CD1c-positive myeloid dendritic cell (primary cell): ENCODE results near the gene ROR1.

Source experiments
- DNase-seq: peaks from one replicate; pipeline ENCODE4 v3.0.0-alpha.2; 2016; ENCODE audit errors: extremely low spot score

ROR1 gene

DNA sequence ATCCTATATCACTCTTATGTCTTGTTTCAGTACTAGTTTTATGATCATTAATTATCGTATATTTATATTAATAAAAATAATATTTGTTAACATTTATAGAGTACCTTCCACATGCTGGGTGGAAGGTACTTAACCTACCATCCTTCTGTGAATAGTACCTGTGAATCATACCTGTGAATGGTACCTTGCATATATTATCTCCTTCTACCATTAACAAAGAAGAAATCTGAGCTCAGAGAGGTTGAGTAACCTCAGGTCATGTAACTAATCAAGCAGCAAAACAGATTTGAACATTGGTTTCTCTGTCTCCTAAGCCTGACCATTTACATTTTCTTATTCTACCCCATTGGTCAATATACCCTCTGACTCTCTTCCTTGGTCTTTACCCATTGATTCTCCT, 255.2 kb downstream of the ROR1 start:
- no peak for DNase-seq

DNA sequence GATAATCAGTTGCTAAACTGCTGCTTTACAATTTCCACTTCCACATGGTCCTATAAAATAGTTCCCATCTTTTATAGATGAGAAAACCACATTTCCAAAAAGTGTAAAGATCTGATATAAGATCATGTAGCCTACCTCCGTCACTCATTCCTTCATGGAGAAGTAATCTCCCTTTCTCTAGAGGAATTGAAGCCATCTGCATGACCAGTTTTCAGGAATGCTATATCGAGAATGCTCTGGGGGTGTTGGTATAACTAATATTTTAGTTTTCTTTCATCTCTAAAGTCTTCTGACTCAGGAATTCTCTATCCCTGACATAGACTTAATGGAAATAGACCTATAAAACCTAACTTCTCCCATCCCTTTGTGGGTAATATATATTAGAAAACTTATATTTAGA, 256.6 kb downstream of the ROR1 start:
- DNase-seq: no peak

DNA sequence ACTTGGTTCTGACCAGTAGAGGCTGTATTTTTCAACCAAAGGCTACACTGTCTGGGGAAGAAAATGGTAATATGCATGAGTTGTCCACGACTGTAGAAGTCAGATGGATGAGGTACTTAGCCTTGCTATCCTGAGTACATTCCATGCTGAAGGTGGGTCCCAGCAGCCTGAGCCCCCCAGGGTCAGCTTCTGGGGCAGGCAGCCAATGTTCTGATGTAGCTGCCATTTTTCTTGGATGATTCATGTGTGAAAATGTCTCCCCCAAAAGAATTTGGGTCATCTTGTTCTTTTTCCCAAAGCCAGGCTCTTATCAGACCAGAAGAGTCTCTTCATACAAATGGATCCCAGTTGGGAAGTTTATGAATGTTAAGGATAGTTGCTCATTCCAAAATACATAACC, 257.4 kb downstream of the ROR1 start:
- no peak for DNase-seq

DNA sequence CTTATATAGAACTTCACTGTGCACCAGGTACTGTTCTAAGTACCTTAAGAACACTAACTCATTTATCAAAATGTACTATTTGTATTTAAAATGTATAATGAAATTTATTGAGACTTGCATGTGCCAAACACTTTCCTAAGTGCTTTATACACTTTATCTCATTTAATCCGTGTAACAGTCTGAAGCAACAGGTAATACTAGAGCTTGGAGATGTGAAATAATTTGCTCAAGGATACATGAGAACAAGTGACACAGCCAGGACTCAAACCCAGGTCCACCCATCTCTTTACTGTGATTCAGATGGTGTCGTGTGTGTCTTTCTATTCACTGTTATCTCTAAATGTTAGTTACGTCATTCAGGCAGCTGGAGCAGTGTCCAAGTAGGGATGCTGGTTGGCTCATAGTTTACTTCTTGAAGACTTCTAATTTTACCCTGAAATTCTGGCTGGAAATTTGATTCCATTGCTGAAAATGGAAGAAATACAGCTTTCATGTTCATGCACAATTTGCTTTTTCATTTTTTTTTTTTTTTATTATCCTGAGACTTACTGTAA, 259.9 kb downstream of the ROR1 start:
- DNase-seq: no peak

DNA sequence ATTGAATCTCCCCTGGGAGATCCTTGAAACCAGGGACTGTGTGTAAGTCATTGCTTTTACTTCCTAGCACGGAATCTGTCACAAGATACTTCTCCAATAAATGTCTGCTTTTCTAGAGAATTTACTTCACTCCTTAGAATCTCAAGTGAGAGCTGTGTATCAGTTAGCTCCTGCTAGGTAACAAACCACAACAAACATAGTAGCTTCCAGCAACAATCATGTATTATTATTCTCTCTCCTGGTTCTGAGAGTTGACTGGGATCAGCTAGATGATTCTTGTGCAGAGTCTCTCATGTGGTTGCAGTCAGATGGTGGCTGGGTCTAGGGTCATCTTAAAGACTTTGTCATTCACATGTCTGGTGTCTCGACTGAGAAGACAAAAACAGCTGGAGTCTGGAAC, 262.7 kb downstream of the ROR1 start:
- DNase-seq: no peak

DNA sequence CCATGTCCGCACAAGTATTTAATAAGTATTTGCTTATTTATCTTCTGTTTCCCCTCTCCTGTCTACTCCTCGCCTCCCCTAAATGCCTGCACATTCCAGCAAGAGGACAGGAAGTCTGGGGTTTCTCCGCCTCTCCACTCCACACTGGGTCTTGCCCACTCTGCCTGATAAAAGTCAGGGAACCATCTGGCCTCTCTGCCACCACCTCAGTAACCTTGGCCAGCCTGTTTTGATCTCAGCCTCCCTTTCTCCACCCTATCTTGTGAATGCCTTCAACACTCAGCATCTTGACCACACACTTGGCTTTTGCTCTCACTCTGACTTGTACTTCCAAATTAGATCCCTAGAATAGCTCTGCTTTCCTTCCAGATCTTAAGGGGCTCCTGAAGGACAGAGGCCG, 264.3 kb downstream of the ROR1 start:
- DNase-seq: no peak

DNA sequence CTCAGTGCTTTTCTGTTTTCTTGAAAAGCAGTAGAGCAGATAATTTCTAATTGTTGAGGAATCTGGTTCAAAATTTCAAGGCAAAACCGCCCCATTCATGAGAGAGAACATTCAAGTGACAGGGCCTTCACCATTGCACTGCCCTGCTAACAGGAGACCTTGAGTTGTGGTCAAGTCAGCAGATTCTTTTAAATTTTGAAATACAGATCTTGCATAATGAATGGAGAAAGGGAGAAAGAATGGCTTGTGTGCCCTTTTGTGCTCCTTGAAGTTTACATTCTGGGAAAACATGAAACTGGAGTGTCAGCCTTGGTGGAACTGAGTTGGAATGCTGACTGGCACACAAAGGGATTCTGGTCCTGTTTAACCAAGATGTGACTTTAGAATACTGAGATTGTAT, 265.1 kb downstream of the ROR1 start:
- no peak for DNase-seq

DNA sequence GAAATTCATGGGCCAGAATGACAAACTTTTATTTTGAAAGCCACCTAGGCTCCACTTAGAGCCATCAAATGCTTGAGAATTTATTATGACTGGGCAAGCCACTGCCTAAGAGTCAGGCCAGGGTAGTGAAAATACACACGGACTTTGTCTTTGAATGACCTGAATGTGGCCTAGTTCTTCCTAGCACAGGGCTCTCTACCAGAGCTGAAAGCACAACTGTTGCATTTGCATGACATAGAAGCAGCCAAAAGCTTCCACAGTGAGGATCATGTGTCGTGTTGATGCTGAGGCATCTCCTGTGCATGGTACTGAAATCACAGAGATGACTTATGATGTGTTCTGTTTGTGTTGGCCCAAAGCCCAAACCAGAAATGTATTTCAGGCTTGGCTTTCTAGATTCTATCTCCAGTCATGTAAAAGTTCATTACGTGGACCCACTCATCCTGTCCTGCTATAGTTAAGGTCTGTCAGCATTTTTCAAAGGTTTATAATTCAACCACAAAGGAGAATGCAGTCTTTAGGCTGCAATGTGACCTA, 265.6 kb downstream of the ROR1 start:
- DNase-seq: no peak

DNA sequence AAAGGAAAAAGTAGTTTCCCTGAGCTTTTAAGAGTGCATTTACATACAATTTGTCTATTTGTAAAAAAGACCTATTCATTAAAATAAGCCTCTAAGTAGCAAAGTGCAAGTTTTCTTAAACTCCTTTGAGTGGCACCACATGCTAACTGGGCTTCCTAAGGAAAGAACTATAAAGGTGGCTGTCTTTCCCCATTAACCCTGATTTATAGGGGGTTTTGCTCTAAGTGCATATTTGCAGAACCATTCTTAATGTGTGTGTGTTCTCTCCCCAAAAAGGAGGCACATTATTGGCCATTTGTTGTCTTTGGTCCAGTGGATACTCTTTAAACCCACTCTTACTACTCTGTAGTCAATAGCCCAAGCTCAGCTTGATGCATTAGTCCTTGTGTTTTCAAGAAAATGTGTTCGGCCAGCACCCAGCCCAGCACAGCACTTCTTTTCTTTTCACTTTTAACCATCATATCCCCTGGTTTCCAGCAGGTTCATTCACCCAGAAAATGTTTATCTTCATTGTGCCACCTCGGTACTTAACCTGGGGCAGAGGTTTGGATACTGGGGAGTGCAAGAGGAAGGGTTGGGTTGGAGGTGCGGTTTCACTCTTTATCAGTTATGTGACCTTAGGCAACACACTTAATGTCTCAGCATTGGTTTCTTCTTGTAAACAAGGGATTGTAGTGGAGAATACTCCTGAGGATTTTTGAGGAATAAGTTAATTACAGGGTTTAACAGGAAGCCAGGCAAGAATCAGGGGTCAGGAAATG, 267.7 kb downstream of the ROR1 start:
- DNase-seq: no peak

DNA sequence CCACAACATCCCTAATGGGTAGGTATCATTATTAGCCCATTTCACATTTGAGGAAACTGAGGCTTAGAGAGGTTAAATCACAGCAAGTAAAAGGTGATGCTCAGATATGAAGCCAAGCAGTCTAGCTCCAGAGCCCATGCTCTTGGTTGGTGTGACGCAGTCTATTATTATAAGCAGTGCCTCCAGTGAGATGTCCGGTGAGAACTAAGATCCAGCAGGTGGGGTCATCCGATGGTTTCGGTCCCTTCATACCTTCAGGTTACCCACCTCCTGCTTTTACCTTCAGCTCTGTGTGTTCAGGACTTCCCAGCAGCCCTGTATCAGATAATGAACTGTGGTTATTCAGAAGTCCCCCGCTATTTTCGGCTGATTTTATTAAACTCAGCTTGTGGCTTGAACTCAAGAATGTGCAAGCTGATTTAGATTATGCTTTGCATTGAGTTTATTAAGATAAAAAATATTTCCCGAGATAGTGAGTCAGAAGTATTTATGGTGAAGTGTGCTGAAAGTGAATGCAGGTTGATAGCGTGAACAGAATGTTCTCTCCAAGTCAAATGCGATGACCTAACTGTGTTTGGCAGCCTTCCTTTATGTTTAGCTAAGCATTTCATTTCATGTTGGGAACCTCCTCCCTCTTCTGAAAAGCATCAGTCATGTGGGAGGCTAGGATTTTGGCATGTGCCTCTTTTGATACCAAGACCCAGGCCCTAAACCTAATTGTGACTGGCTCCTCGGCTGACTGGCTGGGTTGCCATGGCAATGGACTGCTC, 268.7 kb downstream of the ROR1 start:
- no peak for DNase-seq

DNA sequence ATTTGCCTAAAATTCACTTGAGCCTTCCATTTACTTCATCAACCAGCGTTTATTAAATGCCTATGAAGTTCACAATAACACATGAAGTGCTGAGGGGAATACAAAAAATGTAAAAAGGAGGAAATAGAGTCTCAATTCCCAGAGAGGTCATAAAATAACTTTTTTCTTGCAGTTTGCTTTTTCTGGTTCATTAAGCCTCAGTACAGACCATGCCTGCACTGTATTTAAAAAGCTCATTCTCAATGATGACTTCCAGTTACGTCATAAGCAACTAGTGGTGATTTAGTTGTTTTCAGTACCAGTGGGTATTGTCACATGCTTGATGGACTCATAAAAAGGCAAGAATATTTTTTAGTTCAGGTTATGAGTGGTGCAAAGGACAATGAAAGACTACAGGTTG, 269.5 kb downstream of the ROR1 start:
- no peak for DNase-seq

DNA sequence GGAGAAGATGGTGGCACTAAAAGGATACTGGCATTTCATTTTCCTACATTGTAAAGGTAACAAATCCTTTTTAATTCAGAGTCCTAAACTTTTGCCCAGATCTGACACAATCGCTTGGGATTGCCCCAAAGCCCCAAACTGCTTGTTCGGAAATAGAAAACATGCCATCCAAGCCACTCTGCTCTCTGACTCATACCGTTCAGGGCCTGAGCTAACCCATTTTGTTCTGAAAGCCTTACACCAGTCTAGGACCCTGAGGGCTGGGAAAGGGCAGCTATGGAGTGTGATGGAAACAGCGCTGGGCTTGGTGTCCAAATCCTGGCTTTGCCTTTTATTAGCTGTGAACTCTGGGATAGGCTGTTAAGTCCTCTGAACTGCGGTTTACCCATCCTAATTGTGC, 270.2 kb downstream of the ROR1 start:
- no peak for DNase-seq

DNA sequence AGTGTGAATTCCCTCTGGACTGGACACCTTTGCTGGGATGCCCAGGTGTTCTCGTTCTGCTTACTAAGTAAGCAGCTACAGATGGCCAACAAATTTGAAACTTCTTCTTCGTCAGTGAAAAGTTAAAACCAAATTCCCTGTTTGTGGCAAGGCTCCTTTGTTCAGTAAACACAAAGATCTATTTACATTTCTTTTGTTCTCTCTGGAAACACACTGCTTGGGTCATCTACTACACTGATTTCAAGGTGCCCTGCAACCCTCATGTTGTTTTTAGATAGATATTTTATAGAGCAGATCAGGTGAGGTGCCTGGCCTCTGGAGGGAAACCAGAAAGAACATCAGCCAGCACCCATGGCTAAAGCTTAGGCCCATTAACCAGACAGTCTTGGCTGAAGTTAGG, 272.4 kb downstream of the ROR1 start:
- no peak for DNase-seq

DNA sequence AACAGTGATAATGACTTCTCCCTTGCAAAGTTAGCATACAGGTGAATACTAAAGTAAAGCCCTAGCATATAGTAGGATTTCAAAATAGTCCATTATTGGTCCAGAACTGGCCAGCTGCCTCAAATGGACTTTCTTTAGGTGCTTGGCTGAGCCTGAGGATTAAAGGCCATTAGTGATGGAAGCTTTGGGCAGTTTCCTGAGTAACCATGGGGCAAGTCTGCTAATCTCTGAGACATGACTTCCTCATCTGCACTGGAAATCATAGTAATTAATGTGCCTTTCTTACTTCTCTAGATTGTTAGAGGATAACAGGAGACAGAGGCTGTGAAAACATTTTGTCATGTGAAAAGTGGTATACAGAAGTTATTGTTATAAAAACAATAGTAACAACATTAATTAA, 273.1 kb downstream of the ROR1 start:
- DNase-seq: no peak

DNA sequence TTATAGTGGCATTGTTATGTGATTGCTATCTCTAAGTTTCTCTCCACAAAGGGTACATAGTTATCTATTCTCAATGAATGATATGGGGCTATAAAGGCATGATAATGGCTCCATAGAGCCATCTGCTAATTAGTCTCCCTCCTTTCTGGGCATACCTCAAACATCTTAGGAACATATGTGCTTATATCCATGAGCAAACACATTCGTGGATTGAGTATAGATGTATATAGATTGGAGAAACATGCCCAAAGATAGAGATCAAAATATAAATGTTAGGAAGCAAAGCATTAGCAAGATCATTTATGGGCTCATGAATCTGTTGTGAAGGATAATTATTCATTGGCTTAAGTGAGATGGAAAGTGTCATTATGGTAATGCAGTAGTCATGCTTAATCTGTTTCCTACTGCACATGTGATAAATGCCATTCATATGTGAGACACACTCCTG, 273.8 kb downstream of the ROR1 start:
- DNase-seq: no peak

DNA sequence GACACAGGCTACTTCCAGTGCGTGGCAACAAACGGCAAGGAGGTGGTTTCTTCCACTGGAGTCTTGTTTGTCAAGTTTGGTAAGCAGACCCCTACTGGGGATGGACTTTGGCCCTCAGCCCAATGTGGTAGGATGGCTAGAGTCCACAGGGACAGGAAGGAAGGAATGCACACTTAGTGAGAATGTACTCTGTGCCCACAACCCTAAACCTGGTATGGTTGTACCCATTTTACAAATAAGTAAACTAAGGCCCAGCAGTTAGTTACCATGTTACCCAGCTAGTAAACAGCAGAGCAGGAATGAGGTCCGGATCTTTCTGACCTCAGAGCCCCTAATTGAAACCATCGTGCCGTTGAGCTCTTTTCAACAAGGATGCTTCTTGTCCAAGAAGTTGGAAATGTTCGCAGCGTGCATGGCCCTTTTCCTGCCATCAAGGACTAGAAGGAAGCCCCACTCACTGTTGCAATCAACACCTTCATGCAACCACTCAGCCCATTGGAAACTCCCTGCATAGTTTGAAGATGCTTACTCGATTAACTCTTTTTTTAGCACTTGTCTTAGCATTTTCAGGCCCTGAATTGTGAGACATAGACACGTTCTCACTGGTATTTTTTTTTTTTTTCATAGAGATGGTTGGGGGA, 276.2 kb downstream of the ROR1 start:
- no peak for DNase-seq

DNA sequence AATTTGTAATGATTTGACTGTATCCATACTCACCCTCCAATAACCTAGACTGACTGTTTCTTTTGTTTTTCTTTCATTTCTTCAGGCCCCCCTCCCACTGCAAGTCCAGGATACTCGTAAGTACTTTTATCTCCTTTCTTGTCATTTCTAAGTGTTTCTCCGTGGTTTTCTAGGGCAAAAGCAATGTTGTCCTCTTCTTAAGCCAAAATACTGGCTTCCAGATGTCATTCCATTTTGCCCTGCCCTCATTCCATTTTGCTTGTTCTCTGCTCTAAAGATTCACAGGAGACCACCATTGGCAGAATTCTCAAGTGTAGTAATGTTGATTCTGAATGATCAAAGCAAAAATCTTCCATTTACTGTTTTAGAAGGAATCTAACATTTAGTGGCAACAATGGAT, 276.8 kb downstream of the ROR1 start:
- no peak for DNase-seq

DNA sequence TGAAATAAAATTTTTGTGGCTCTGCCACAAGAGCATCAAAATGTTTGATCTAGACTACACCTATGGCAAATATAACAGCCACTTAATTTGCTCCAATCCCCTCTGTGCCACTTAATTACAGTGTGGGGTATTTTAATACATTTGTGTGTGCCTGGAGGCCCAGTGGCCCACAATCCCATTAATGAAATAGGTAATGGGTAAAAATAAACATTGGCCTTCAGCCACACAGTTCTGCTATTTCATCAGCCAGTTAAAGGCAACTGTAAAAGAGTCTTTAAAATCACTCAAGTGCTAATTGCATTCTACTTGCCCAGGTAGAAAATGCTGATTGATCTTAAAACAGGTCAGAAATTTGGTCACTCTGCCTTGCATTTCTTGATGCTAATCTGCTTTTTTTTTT, 278.0 kb downstream of the ROR1 start:
- DNase-seq: no peak

DNA sequence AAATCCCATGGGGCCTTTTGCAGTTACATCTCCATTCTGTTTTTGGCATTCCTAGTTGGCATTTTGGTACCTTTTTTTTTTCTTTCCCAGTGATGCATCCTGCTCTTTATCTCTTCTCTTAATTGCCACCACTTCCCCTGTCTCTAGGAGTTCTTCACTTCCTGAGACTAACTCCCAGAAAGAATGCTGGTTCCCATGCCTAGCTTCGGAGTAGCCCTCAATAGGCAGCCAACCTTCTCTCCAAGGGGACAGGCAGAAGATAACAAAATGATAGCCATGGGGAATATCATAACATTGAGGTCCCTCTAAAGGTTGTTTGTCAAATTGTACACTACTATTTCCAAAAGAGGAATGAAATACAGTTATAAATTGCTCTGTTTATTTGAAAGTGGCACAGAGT, 279.0 kb downstream of the ROR1 start:
- no peak for DNase-seq

DNA sequence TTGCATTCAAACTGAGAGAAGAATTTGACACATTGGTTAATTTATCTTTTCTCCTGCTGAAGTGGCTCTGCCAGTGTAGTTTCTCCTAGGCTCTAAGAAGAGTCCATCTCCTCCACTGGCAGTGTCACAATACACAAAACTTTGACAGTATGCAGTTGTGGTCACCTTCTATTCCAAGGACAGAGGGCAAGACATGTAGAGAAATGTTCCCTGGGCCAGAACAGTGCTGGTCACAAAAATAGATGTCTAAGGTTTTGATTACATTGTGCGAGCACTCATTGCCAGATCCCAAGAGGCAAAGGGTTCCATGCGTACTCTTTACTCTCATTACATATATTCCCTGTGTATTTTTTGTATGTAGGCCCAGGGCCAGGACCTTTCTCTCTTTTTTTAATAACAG, 281.5 kb downstream of the ROR1 start:
- no peak for DNase-seq

DNA sequence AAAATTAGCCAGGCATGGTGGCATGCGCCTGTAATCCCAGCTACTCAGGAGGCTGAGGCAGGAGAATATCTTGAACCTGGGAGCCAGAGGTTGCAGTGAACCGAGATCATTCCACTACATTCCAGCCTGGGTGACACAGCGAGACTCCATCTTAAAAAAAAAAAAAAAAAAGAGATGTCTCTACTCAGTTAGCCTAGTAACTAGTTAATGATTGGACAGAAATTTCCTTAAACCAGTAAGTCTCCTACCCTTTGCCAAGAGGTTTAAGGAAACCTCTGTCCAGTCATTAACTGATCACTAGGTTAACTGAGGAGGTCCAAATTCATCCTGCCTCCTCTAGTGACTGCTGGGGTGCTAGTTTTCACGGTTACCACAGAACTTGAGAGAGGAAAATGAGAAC, 285.7 kb downstream of the ROR1 start:
- DNase-seq: no peak

DNA sequence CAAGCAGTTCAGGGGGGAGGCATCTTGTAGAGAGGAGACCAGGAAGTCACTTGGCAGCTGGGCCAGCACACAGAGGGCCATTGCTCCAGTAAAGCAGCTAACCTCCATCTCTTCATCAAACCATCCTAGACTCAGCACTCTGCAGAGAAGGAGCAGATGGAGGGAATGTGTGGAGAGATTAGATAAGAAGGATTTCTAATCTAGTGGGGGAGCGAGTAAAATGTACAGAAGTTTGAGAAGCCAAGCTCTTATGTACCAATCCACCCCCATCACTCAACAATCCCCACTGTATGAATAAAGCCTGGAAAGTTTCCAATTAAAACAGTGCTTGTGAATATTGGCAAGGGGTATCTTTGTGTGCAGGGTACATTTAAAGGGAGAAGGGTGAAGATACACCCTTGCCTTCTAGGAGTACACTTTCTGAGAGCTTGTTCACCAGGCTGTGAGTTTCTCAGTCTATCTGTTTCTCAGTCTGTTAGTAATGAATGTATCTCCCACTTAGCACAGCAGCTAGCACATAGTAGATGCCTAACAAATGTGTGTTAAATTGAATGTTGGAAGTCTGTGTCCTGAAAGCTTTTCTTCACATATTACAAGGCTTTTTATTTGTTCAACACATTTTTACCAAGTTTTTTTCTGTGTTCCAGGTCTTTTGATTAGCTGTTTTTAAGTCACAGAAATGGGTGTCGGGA, 286.9 kb downstream of the ROR1 start:
- no peak for DNase-seq
